ENCODE results near the gene SHC2. TPM values are rescaled to one million over a fixed set of nuclear protein-coding genes. Genes with fewer than 3 reads are reported as not detected.
A peak's percentile ranks its signal among the peaks of the same experiment; 100 is the strongest.

SHC2 gene
- total RNA-seq, 3 donors from 2014 or later: 8.3 to 40.6 (median 21.8) TPM

DNA sequence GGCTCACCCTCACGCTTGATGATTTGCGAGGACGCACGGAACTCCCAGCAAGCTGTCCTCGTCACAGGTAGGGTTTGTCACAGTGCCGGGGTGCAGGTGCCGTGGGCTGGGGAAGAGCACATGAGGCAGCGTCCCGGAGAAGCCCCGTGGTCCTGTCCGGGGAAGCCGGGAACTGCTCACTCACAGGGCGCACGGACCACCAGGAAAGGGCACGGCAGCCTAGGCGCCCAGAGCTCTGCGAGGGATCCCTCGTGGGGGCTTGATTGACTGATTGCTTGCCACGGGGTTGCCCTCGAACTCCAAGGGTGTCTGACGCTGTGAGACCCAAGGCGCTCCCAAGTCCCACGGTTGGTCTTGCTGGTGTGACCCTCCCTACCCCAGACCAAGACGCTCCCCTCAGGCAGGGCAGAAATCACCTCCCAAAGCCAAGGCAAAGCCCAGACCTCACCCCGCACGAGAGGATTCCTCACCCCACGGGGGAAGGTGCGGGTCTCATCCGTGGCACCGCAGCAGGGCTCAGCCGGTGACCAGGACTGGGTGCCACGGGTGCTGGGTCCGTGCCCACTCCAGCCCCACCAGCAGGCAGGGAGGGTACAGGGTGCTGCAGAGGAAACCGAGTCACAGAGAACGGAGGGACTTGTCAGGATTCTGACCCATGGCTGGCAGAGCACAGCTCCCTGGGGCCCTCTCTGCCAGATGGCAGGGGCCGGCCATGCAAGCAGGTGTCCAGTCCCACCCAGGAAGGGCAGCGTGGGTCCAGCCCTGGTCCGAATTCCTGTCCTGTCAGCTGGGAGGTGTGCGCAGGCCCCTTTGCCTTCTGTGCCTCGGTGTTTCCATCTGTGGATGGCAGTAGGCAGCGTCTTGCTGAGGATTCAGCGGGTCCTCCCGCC, 59.6 kb downstream of the SHC2 start:
- peak in 1 of 2 donors; percentile 38 for DNase-seq (ENCODE audit: low spot score in 2 of 2)

DNA sequence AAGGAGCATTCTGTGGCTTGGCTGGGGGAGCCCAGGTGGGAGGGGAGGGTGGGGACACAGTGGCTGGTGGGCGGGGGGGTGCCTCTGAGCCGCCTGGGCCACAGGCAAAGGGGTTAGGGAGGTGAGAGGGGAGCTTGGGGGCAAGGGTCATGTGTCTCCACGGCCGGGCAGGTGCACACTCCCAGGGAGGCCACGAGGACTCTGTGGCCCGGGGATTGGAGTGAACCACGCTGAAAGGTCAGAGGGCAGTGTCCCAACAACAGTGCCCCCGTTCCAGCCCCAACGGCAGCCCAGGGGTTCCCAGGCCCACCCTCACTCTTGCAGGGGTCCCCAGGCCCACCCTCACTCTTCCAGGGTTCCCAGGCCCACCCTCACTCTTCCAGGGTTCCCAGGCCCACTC, 61.5 kb downstream of the SHC2 start:
- intact Hi-C loops (cut with DNase I; ENCODE audit: low total_unique reads): no loop called here
- peak in 1 of 2 donors; percentile 24 for DNase-seq (ENCODE audit: low spot score in 2 of 2)
- TF ChIP-seq POLR2A (IDR thresholded peaks at IDR 0.05) (no peak), POLR2AphosphoS5 (IDR thresholded peaks at IDR 0.05) (no peak)
- TF ChIP-seq, protein P1, sequence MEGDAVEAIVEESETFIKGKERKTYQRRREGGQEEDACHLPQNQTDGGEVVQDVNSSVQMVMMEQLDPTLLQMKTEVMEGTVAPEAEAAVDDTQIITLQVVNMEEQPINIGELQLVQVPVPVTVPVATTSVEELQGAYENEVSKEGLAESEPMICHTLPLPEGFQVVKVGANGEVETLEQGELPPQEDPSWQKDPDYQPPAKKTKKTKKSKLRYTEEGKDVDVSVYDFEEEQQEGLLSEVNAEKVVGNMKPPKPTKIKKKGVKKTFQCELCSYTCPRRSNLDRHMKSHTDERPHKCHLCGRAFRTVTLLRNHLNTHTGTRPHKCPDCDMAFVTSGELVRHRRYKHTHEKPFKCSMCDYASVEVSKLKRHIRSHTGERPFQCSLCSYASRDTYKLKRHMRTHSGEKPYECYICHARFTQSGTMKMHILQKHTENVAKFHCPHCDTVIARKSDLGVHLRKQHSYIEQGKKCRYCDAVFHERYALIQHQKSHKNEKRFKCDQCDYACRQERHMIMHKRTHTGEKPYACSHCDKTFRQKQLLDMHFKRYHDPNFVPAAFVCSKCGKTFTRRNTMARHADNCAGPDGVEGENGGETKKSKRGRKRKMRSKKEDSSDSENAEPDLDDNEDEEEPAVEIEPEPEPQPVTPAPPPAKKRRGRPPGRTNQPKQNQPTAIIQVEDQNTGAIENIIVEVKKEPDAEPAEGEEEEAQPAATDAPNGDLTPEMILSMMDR (IDR thresholded peaks at IDR 0.05): no peak

More for the DNA sequence above, 59.6 kb downstream of the SHC2 start:
- Histone ChIP-seq H3K27me3 (peaks cover 10 to 42% of the 10 kb centered on the region in 2 donors), H3K4me1 (no peaks in the 10 kb centered on the region), H3K4me3 (no peak overlapping the region), H3K36me3 (no peaks in the 10 kb centered on the region), H3K27ac (no peak overlapping the region), H3K9me3 (no peaks in the 10 kb centered on the region)
- intact Hi-C loops (cut with DNase I; ENCODE audit: low total_unique reads): no loop called here
- TF ChIP-seq POLR2A (IDR thresholded peaks at IDR 0.05) (no peak), POLR2AphosphoS5 (IDR thresholded peaks at IDR 0.05) (no peak)
- TF ChIP-seq, protein P1 (IDR thresholded peaks at IDR 0.05): no peak

DNA sequence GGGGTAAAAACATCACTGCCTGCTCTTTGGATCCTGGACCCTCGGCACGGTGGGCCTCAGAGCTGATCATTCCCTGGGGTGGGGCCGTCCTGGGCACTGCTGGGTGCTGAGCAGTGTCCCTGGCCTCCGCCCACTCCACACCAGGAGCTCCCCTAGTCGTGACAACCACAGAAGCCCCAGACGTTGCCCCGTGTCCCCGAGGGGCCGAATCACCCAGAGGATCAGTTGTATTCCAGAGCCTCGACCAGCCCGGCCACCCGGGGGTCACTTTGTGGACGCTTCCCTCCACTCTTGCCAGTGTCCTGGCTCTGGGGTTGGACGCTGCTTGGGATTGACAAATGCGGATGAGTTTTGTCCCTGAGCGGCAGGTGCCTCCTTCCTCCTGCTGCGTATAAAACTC, 62.1 kb downstream of the SHC2 start:
- TF ChIP-seq, protein P1 (IDR thresholded peaks at IDR 0.05): no peak
- no peak for TF ChIP-seq POLR2A (IDR thresholded peaks at IDR 0.05)
- no peak for TF ChIP-seq POLR2AphosphoS5 (IDR thresholded peaks at IDR 0.05)
- DNase-seq (ENCODE audit: low spot score in 2 of 2): peak in 1 of 2 donors; percentile 47
- H3K4me1 ChIP-seq: no peaks in the 10 kb centered on the region
- no peaks in the 10 kb centered on the region for H3K36me3 ChIP-seq
- intact Hi-C loops (cut with DNase I; ENCODE audit: low total_unique reads): no loop called here
- H3K9me3 ChIP-seq: no peaks in the 10 kb centered on the region
- no peak overlapping the region for H3K27ac ChIP-seq
- H3K27me3 ChIP-seq: peaks cover 10 to 33% of the 10 kb centered on the region in 2 donors
- no peak overlapping the region for H3K4me3 ChIP-seq

More for the DNA sequence above, 61.5 kb downstream of the SHC2 start:
- H3K36me3 ChIP-seq: no peaks in the 10 kb centered on the region
- H3K27ac ChIP-seq: no peak overlapping the region
- H3K4me1 ChIP-seq: no peaks in the 10 kb centered on the region
- H3K9me3 ChIP-seq: no peaks in the 10 kb centered on the region
- peaks cover 10 to 33% of the 10 kb centered on the region in 2 donors for H3K27me3 ChIP-seq
- no peak overlapping the region for H3K4me3 ChIP-seq

DNA sequence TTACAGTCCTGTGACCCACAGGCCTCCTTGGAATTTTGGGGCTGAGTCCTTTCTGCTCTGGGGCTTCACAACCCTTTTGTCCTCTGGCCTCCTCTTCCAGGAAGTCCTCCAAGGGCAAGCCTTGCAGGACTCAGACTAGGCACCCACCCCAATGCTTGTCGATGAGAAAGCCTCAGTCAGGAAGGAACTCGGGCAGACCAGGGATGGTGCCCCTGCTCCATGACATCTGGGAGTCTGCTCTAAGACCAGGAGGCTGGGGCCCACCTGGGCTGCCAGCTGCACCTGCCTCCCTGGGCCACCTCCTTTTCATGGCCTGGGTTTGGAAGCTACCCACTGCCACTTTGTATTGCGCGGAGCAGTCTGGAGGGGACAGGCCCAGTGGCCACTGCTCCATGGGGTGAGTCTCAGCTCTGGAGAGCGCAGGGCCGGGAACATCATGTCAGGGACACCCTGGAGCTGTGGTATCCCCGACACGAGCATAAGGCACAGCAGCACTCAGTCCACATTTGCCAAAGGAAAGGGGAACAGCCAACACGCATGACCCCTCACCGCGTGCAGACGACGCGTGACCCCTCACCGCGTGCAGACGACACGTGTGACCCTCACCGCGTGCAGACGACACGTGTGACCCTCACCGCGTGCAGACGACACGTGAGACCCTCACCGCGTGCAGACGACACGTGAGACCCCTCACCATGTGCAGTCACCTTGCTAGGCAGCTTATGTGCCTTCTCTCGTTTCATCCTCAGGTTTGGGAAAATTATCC, 62.7 kb downstream of the SHC2 start:
- Histone ChIP-seq H3K36me3 (no peaks in the 10 kb centered on the region), H3K27me3 (peaks cover 6 to 27% of the 10 kb centered on the region in 2 donors), H3K4me1 (no peaks in the 10 kb centered on the region), H3K9me3 (no peaks in the 10 kb centered on the region), H3K4me3 (no peak overlapping the region), H3K27ac (no peak overlapping the region)
- intact Hi-C loops (cut with DNase I; ENCODE audit: low total_unique reads): no loop called here
- no peak for DNase-seq (ENCODE audit: low spot score in 2 of 2)
- no peak for TF ChIP-seq POLR2AphosphoS5 (IDR thresholded peaks at IDR 0.05)
- no peak for TF ChIP-seq POLR2A (IDR thresholded peaks at IDR 0.05)
- TF ChIP-seq, protein P1 (IDR thresholded peaks at IDR 0.05): no peak
